Measurements from ENCODE around the gene INSRR. TPM values are rescaled to one million over a fixed set of nuclear protein-coding genes. Genes with fewer than 3 reads are reported as not detected.

INSRR gene
- total and polyA plus RNA-seq, 2 of the 4 experiments (the other 2 are of a cell fraction), result not detected

- no peak for TF ChIP-seq RFX5 (IDR thresholded peaks at IDR 0.05; ENCODE audit: low read depth, low read length)
Observed at GRCh38 chr1:156816561-156817328, 42.2 kb downstream of the INSRR start, which contains the start of gene SH2D2A (continued).

- Histone ChIP-seq H3K56ac (ENCODE audit: extremely low read depth, insufficient read depth, low read length) (no peak overlapping the region), H3K4me2 (ENCODE audit: low read depth, low read length) (no peak overlapping the region), H3K4me3 (ENCODE audit: insufficient read depth, low read depth, low read length) (no peak overlapping the region), H4K20me1 (ENCODE audit: insufficient read depth, low read length) (no peaks in the 10 kb centered on the region; the same call in 1 of the 2 replicates), H3K9me3 (ENCODE audit: control insufficient read depth, insufficient read depth, low read length) (no peaks in the 10 kb centered on the region), H3K9me1 (ENCODE audit: insufficient read depth, low read length) (no peaks in the 10 kb centered on the region; the same call in 1 of the 2 replicates), H3K18ac (ENCODE audit: low read depth, low read length) (no peak overlapping the region), H2BK120ac (ENCODE audit: low read depth, low read length) (no peak overlapping the region), H2AFZ (replicated peaks; ENCODE audit: low read length, poor library complexity) (peak overlapping the region; percentile 78), H3K14ac (replicated peaks; ENCODE audit: low read depth, low read length) (no peak overlapping the region), H2AK5ac (ENCODE audit: low read depth, low read length) (no peak overlapping the region; the same call in 1 of the 2 replicates), H4K91ac (ENCODE audit: insufficient read depth, low read depth, low read length) (no peak overlapping the region), H4K8ac (ENCODE audit: low read depth in 2 of 2, low read length in 2 of 2) (no peak overlapping the region; a peak in 1 of 4 replicates), H3K79me1 (ENCODE audit: low read depth in 1 of 2, low read length in 2 of 2) (no peaks in the 10 kb centered on the region), H3K9ac (ENCODE audit: low read depth, low read length) (no peak overlapping the region), H3K27ac (ENCODE audit: insufficient read depth, low read length) (no peak overlapping the region), H3K36me3 (ENCODE audit: control insufficient read depth, insufficient read depth, low read length) (no peaks in the 10 kb centered on the region), H2BK15ac (ENCODE audit: low read depth, low read length) (no peak overlapping the region), H2BK5ac (ENCODE audit: low read depth, low read length, poor library complexity, severe bottlenecking) (no peak overlapping the region), H2AK9ac (replicated peaks; ENCODE audit: low read depth, low read length, poor library complexity) (no peak overlapping the region), H4K5ac (ENCODE audit: low read depth, low read length) (no peak overlapping the region), H3K4me1 (ENCODE audit: control insufficient read depth, insufficient read depth, low read length) (peaks cover 14% of the 10 kb centered on the region), H3K4ac (ENCODE audit: low read depth, low read length) (no peak overlapping the region), H2BK20ac (ENCODE audit: low read depth, low read length) (no peak overlapping the region), H3K23ac (ENCODE audit: low read depth, low read length) (no peak overlapping the region), H3K27me3 (ENCODE audit: control insufficient read depth, insufficient read depth, low read length) (peaks cover 29% of the 10 kb centered on the region)
- no peak for ATAC-seq (ENCODE audit: low read depth)
- in situ Hi-C loops (cut with MboI; ENCODE audit: low sequenced_read_pairs) (no loop called here), intact Hi-C loops (cut with micrococcal nuclease) (no loop called here), dilution Hi-C loops (cut with HindIII; ENCODE audit: low sequenced_read_pairs, unreplicated experiment) (no loop called here)
- BruUV-seq (replicated peaks), result no TSS peak
- CTCF ChIA-PET, result no interaction called here
- 62% methylated on average over 2 of the region's 10 CpGs; no CpG with 5 or more reads in 1 of the 2 experiments for WGBS, 2 experiments (ENCODE audit: extremely low coverage in 2 of 2, insufficient read length in 1 of 2)
- no peak for TF ChIP-seq RFX5 (IDR thresholded peaks at IDR 0.05; ENCODE audit: low read depth, low read length)
- no peak for TF ChIP-seq FOS (IDR thresholded peaks at IDR 0.05; ENCODE audit: low read depth, low read length)
- TF ChIP-seq RCOR1 (IDR thresholded peaks at IDR 0.05; ENCODE audit: insufficient replicate concordance, low read length), result no peak
- TF ChIP-seq CEBPB (IDR thresholded peaks at IDR 0.05; ENCODE audit: low read depth, low read length), result no peak
- no peak for TF ChIP-seq NFE2L2 (IDR thresholded peaks at IDR 0.05; ENCODE audit: low read depth, low read length)
- TF ChIP-seq CHD1 (IDR thresholded peaks at IDR 0.05; ENCODE audit: low read depth, low read length), result no peak
- TF ChIP-seq RAD21 (IDR thresholded peaks at IDR 0.05; ENCODE audit: low read length), result no peak
- no peak for TF ChIP-seq MAZ (IDR thresholded peaks at IDR 0.05; ENCODE audit: borderline replicate concordance, low read depth, low read length)
- no peak for TF ChIP-seq BHLHE40 (IDR thresholded peaks at IDR 0.05; ENCODE audit: low read depth, low read length)
- TF ChIP-seq MAFK (IDR thresholded peaks at IDR 0.05; ENCODE audit: low read depth, low read length), result no peak
- TF ChIP-seq, protein P1, sequence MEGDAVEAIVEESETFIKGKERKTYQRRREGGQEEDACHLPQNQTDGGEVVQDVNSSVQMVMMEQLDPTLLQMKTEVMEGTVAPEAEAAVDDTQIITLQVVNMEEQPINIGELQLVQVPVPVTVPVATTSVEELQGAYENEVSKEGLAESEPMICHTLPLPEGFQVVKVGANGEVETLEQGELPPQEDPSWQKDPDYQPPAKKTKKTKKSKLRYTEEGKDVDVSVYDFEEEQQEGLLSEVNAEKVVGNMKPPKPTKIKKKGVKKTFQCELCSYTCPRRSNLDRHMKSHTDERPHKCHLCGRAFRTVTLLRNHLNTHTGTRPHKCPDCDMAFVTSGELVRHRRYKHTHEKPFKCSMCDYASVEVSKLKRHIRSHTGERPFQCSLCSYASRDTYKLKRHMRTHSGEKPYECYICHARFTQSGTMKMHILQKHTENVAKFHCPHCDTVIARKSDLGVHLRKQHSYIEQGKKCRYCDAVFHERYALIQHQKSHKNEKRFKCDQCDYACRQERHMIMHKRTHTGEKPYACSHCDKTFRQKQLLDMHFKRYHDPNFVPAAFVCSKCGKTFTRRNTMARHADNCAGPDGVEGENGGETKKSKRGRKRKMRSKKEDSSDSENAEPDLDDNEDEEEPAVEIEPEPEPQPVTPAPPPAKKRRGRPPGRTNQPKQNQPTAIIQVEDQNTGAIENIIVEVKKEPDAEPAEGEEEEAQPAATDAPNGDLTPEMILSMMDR (conservative IDR thresholded peaks at IDR 0.05; ENCODE audit: low read depth, low read length), result no peak
- TF ChIP-seq POLR2A (IDR thresholded peaks at IDR 0.05; ENCODE audit: low read depth, low read length), result no peak
- TF ChIP-seq, protein P2, sequence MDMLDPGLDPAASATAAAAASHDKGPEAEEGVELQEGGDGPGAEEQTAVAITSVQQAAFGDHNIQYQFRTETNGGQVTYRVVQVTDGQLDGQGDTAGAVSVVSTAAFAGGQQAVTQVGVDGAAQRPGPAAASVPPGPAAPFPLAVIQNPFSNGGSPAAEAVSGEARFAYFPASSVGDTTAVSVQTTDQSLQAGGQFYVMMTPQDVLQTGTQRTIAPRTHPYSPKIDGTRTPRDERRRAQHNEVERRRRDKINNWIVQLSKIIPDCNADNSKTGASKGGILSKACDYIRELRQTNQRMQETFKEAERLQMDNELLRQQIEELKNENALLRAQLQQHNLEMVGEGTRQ (IDR thresholded peaks at IDR 0.05; ENCODE audit: low read depth, low read length), result no peak
- DNase-seq, result no peak
- POLR2A ChIA-PET (ENCODE audit: unreplicated experiment), result no interaction called here
Observed at GRCh38 chr1:156815961-156816422, 42.9 kb downstream of the INSRR start.

All from IMR-90 (cell line).